ENCODE data around the gene CCDC117.

CCDC117 gene

DNA sequence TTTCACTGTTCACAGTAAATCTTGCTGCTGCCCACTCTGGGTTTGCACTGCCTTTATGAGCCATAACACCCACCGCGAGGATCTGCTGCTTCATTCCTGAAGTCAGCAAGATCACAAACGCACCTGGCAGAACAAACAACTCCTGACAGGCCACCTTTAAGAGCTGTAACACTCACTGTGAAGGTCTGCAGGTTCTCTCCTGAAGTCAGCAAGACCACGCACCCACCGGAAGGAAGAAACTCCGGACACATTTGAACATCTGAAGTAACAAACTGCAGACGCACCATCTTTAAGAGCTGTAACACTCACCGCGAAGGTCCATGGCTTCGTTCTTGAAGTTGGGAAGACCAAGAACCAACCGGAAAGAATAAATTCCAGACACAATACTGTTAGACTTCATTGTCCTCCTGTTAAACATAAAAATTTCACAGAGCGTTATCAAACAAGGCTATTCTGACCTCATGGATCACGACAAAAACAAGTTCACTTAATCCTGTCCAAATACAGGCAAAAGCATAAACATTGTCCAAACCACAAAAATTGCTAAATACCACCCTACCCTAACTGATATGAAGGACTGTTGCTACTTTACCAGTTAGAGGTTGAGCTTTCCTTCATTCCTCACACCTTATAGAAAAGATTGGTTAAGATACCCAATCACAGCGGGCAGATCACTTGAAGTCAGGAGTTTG lies 3.0 kb upstream of the CCDC117 start:
- no peak for DNase-seq (ENCODE audit: low read depth)

DNA sequence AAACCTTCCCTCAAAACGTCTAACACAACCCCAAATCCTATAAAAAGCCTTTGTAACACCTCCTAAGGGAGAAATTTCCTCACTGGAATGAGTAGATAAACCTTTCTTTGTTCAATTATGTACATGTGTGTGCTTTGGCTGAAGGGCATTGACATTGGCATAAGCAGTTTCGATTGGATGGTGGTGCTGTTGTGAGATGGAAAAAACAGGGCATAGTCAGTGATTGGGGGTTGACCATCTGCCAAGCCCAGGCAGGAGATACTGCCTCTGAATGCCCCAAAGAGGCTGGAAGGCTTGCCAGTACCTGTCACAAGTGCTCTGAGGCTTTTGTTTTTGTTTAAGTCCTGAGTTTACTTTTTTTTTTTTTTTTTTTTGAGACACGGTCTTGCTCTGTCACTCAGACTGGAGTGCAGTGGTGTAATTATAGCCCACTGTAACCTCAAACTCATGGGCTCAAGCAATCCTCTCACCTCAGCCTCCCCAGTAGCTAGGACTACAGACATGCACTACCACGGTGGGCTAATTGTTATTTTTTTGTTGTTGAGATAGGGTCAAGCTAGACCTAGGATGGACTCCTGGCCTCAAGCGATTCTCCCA lies 1.2 kb upstream of the CCDC117 start:
- DNase-seq (ENCODE audit: low read depth): no peak

DNA sequence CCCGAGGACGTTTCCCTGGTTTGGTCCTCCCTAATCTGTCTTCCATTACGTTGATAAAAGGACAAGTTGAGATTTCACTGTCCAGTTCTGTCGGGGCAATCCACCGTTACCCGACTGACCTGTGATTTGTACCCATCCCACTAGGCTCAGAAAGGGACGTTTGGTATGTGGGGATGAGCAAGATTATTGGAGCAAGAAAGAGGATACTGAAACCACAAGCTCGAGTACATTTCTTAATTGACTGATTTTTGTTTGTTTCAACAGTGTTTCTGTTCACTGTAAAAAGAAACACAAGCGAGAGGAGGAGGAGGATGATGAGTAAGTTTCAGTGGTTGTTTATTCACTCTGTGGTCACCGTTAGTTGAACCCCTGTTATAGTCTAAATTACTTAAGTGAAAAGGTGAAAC lies 969 bp downstream of the CCDC117 start:
- DNase-seq (ENCODE audit: low read depth): no peak

DNA sequence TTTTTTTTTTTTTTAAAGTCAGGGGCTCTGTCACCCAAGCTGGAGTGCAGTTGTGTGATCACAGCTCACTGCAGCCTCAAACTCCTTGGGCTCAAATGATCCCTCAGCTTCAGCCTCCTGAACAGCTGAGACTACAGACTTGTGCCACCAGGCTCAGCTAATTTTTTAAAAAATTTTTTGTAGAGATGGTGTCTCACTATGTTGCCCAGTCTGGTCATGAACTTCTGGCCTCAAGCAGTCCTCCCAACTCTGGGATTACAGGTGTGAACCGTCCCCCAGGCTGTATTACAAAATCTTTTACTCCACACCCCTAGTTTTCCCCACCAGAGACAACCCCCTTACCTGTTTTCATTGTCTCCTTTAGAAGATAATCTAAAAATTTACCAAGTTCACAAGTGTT lies 1.9 kb downstream of the CCDC117 start:
- no peak for DNase-seq (ENCODE audit: low read depth)

DNA sequence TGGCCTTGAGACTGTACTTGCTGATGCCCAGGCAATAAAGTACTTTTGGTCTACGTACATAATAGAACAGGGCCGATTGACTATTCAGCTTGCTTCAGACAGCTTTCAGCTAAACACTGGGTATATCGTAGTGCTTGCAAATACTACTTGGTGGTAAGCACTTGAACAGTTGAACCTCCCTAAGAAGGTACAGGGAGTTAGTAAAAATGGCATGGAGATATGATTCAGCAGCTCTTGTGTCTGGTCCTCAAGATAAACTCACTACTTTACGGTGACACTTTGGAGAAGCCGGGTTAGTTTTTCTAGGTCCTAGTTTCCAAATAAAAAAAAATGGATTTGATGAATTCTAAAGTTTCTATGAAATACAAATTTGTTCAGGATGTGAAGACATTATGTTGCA lies 7.3 kb downstream of the CCDC117 start:
- no peak for DNase-seq (ENCODE audit: low read depth)

DNA sequence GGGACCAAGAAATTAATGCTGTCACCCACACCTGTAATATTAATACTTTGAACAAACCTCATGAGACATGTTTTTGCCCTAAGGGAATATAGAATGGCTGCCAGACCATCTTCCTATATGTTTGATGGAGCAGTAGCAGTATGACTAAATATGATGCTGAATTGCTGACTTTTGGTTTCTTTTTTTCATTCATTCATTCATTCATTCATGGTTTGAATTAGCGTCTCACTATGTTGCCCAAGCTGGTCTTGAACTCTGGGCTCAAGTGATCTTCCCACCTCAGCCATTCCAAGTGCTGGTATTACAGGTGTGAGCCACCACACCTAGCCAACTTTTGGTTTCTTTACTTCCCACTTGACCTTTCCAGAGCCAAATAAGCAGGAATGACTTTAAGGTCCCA lies 7.8 kb downstream of the CCDC117 start:
- no peak for DNase-seq (ENCODE audit: low read depth)

DNA sequence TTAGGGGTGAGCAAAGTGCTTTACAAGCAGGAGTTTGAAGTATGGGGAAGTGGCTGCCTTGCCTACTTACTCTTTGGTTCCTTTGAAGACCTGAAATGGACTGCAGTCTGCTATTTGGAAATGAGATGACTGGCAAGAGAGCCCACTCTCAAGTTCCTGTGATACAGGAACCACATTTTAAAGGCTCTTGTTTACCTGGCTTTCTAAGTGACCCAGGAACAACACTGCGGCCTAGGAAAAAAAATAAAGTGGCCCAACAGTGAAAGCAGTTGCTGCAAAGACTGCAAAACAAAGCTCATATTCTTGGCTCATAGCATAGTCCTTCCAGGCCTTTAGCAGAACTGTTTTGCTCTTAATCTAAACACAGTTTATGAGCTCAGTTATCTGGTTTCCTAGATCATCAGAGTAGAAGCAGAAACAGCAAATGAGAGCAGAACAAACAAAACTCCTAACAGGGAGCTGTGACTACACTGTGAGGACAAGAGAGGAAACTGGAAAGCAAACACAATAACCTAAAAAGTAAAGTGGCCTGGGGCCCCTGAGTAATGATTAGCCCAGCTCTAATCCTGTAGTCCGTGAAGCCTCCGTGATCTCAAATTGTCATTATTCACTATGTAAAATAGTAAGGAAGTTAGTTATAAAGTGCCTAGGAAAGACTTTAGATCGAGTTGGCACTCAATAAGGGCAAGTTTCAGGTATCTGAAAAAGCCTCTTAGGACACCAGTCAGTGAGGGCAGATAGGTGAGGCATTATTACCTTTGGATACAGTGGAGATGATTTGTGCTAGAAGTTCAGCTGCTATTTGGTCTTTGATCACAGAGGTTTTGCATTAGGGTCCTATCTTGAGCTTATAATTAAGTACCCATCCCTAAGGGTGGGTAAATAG lies 11.5 kb downstream of the CCDC117 start:
- no peak for DNase-seq (ENCODE audit: low read depth)

DNA sequence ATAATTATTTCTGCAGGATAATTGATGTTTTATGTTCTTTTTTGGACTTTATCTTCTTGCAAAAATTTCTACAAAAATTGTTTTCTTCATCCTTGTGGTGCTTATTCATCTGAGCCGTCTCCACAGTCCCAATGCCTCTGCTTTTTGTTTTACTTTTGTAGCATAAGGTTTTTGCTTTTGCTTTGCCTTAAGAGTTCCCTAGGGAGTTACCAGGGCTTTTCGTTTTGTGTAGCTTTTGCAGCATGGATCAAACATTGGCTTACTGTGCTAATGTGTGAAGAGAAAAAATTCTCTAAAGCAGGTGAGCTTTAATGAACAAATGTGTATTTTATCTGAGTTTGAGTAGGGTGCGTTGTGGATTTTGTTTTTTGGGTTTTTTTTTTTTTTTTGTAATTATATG lies 16.1 kb downstream of the CCDC117 start:
- DNase-seq (ENCODE audit: low read depth): no peak

DNA sequence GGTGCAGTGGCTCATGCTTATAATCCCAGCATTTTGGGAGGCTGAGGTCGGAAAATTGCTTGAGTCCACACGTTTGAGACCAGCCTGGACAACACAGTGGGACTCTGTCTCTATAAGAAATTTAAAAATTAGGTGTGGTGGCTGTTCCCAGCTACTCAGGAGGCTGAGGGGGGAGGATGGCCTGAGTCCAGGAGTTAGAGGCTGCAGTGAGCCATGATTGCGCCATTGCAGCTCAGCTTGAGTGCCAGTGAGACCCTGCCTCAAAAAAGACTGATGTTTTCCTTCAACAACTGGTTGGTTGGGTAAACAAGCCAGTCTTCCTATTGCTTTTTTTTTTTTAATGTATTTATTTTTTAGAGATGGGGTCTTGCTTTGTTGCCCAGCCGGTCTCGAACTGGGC lies 18.6 kb downstream of the CCDC117 start:
- no peak for DNase-seq (ENCODE audit: low read depth)

DNA sequence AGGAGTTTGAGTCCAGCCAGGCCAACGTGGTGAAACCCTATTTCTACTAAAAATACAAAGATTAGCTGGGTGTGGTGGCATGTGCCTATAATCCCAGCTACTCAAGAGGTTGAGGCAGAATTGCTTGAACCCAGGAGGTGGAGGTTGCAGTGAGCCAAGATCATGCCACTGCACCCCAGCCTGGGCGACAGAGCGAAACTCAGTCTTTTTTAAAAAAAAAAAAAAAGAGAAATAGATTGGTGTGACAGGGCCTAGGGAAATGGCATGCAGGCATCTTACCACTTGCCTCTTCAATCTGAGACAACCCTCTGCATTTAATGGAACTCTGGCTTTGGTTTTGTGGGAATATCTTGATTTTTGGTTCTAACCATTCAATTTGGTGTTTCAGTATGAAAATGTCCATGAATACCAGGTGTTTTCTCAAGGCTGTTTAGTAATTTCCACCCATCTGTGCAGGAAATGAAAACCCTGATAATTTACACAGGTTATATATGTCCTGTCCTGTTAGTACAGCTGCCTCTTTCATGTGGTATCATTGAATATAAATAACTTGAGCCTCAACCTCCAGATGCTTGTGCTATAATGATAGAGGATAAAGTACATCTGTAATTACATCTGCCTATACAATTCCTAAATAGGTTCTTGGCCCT lies 19.5 kb downstream of the CCDC117 start:
- no peak for DNase-seq (ENCODE audit: low read depth)

DNA sequence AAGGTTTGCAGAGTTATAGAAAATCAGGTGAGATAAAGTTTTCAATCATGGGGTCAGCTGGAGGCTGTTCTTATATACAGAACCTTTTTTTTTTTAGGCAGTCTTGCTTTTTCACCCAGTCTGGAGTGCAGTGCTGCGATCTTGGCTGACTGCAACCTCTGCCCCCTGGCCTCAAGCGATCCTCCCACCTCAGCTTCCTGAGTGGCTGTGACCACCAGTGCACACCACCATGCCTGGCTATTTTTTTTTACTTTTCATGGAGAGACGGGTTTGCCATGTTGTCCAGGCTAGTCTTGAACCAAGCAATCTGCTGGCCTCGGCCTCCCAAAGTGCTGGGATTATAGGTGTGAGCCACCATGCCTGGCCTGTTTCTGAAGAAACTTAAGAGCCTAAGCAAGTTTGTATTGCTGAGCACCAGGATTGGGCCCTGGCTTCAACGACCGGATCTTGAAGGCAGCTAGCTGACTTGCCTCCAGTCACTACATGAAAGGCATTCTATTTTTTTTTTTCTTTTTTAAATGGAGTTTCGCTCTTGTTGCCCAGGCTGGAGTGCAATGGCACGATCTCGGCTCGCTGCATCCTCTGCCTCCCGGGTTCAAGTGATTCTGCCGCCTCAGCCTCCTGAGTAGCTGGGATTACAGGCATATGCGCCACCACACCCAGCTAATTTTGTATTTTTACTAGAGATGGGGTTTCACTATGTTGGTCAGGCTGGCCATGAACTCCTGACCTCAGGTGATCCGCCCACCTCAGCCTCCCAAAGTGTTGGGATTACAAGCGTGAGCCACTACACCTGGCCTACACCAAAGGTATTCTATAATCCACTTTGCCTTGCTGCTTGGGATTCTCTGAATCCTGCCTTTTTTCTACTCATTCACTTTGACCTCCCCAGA lies 20.2 kb downstream of the CCDC117 start:
- no peak for DNase-seq (ENCODE audit: low read depth)

DNA sequence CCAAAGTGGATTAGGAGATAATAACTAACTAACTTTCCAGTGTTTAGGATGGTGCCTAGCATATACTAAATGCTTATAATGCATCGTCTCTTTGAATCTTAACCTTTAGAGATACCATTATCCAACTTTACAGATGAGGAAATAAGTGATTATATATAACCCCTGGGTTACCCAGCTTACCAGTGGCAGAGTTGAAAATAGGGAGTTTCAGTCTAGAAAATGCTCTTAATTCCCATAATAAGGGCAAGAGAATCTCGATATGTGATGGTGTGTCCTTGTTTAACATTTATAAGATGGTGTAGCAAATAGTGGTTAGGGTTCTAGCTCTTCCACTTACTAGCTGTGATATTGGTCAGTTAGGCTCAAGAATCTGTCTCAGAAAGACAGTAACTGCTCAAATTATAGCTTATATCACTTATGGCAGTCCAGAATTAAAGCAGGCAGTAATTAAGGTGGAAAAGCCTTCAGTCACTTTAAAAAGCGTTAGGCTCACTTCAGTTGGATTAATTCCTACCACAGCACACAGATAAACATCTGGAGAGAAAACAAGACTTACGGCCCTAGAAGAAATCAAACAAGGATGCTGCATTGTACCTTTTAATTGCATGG lies 21.6 kb downstream of the CCDC117 start:
- DNase-seq (ENCODE audit: low read depth): no peak

DNA sequence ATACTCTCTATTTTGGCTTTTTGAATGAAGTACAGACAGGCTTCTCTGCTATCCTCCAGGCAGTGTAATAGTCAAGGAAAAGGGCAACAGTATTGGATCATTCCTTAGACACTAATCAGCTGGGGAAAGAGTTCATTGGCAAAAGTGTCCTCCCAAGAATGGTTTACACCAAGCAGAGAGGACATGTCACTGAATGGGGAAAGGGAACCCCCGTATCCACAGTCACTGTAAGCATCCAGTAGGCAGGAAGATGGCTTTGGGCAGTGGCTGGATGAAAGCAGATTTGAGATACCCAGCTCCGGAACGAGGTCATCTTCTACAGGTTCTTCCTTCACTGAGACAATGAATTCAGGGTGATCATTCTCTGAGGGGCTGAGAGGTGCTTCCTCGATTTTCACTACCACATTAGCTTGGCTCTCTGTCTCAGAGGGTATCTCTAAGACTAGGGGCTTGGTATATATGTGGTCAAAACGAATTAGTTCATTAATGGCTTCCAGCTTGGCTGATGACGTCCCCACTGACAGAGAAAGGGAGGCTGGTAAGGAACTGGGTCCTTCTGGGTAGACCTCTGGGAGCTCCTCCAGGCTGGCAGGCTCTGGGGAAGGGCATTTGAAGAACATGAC lies 22.7 kb downstream of the CCDC117 start:
- no peak for DNase-seq (ENCODE audit: low read depth)

DNA sequence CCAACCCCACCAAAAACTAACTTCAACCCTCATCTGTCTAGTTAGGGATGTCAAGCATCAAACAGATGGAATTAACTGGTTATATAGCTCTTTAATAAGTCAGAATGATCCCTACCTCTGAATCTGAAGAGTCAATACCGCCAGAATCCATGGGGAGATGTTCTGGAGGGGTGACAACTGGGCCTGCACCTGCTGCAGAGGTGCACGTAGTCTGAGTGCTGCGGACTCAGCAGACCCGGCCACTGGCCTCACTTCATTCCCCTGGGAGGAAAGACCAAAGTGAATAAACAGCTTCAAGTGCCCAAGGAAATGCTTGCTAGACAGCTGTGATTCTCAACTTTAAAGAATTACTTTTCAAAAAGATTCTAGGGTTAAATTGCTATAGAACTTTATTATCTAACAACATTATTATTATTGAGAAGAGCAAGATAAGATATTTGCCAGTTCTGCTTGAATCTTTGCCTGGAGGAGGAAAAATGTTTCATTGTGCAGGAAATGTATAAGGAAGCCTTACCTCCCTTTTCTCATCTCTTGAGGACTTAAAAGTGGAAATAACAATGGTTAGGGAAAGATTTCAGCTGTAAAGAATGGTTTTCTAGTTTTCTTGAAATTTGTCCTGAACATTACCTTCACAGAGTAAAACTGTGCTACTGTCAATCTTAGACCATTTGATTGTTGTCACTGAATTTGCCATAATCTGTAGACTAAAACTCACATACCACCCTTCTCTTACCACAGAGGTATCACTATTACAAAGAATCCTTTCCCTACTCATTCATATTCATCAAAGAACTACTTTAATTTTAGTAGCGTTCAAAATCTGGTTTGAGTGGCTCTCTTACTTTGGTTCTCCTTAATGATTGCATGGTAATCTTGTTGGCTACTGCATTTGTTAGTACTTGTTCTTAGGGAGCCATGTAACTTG lies 23.7 kb downstream of the CCDC117 start:
- DNase-seq (ENCODE audit: low read depth): no peak

DNA sequence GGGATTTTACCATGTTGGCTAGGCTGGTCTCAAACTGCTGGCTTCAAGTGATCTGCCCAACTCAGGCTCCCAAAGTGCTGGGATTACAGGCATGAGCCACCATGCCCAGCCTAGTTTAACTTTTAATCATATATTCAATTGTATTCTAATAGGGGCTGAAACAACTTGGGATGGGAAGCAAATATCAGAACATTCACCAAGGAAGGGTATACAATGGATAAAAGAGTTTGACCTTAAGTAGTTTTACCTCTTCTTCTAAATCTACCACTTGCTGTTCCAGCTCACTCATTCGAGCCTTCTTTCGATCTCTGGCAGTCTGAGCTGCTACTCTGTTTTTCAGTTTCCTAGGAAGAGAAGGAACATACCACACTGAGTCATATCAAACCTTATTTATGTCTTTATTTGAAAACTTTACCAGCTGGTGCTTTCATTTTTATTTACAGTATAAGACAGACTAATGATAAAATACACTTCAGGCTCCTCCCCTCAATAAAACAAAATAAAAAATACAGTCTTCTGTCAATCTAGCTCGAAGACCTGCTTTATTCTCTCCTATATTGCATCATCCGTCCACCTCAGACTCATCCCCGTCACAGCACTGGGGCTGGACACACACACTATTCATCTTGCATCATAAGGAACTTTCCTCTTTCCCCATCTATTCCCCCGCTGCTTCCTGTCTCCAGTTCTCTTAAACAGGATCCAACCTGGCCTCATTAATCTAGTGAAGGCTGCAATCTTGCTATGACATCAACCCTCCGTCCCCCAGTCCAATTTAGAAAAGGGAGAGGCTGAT lies 26.5 kb downstream of the CCDC117 start:
- DNase-seq (ENCODE audit: low read depth): peak; percentile 10

DNA sequence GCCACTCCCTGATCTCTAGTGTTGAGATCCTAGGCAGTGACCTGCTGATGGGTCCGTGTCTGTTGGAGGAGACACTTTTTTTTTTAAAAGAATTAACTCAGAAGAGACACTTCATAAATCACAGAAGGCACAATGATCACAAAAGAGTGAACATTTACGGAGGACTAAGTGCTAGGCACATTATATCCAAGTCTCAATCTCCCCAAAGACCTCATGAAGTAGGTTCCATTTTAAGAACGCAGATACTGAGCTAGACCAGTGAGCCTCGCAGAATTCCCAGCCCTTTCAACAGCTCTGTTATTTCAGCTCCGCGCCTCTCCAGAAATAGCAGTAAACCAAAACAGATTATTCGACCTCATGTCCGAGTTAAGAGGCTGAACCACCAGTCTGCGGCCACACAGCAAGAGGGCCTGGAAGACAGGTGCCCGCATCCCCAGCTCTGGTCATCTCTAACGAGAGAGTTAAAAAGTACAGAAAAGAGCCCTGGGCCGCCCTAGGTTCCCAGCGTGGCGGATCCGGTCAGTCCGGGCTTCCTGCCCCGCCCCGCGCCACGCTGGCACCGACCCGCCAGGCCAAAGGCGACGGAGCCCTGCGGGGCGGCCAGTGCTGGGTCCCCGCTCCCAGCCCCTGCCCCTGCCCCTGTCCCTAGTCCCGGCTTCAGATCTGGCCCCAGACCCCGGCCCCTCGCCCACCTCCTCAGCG lies 27.3 kb downstream of the CCDC117 start:
- DNase-seq (ENCODE audit: low read depth): peak; percentile 26

DNA sequence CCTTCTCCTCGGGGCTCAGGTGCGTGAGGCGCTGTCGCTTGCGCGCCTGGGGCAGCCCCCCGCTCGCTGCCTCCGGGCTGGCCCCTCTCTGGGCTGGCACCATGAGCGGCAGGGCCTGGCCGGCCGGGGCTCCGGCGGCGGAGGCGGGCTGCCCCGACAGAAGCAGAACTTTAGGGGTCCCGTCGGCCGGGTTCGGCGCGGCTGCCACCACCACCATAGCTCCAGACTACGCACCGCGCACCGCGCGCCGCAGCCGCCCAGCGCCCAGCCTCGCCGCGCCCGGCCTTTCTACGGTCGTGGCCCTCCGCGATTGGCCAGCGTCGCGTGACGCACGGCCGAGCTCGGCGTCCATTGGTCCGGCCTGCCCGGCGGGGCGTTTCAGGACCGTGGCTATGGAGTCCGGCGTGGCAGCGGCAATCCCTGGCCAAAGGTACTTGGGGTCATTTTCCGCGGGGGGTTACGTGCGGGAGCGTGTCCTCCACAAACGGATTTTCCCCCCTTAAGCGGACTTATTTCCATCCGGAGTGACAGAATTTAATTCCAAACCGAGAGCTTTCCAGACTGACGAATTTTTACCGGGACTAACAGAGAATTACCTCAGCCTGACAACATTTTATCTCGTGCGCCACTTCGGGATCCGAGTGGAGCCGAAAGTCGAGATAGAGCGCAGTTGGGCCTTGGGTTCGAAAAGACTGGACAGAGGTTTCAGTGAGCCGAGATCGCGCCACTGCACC lies 28.0 kb downstream of the CCDC117 start, which contains the start of gene XBP1:
Gene XBP1 (minus strand): TSS at position 262 of the 734 bp plus-strand sequence.
- DNase-seq (ENCODE audit: low read depth): peak; percentile 86

Measured in activated T-helper 9 cell treated with anti-CD3 and anti-CD28 coated beads, Interleukin-2, amount 50 U/mL, for 16 hours (primary cell).